Esophagus muscularis mucosa (tissue), 4 donors: Measurements from ENCODE around the gene NRN1. TPM values are rescaled to one million over a fixed set of nuclear protein-coding genes. Genes with fewer than 3 reads are reported as not detected.

Experiments
- DNase-seq: peaks from one replicate; pipeline ENCODE4 v3.0.0-alpha.2; 2017; ENCODE audit errors: extremely low spot score
- H3K27ac ChIP-seq, 4 donors: fragments of 200-600 bp; sonication (generic); replicated peaks in 1 of 4; 1 replicate in 3 of 4; 2 replicates in 1 of 4; pipeline ENCODE4 v1.5.1; 2016 to 2019; ENCODE audit warnings: mild to moderate bottlenecking in 1 of 4
- H3K27me3 ChIP-seq, 4 donors: fragments of 200-600 bp; sonication (generic); one replicate each; pipeline versions ENCODE4 v1.5.1 to v1.6.0; 2016 to 2019
- H3K36me3 ChIP-seq, 4 donors: fragments of 200-600 bp; sonication (generic); one replicate each; pipeline ENCODE4 v1.5.1; 2016 to 2019
- H3K4me1 ChIP-seq, 4 donors: fragments of 200-600 bp; sonication (generic); one replicate each; pipeline ENCODE4 v1.5.1; 2016 to 2019
- H3K4me3 ChIP-seq, 4 donors: fragments of 200-600 bp; sonication (generic); 1 replicate in 2 of 4; 2 replicates in 2 of 4; pipeline ENCODE4 v1.5.1; 2016 to 2019; ENCODE audit warnings: mild to moderate bottlenecking in 4 of 4, moderate library complexity in 1 of 4
- H3K9me3 ChIP-seq, 4 donors: fragments of 200-600 bp; sonication (generic); 1 replicate in 3 of 4; 2 replicates in 1 of 4; pipeline ENCODE4 v1.5.1; 2016 to 2019
- EP300 ChIP-seq: sonication (generic); formaldehyde crosslinking; IDR thresholded peaks from one replicate; pipeline ENCODE4 v1.6.1; 2017; ENCODE audit warnings: antibody characterized with exemption
- POLR2A ChIP-seq: fragments of 450-650 bp; IDR thresholded peaks from one replicate; pipeline ENCODE4 v1.6.1; 2017; ENCODE audit warnings: antibody characterized with exemption, moderate library complexity, mild to moderate bottlenecking, low read depth
- POLR2AphosphoS5 ChIP-seq, 2 donors: sonication (generic); formaldehyde crosslinking; IDR thresholded peaks; one replicate each; pipeline ENCODE4 v1.6.1; 2017; ENCODE audit warnings: antibody characterized with exemption in 2 of 2
- WGBS: methylation state at CpG from one replicate; pipeline ENCODE4 v1.1.5; 2018; 5-methylcytosine and 5-hydroxymethylcytosine counted together
- intact Hi-C: fragments of 100-400 bp; cut with DNase I; formaldehyde crosslinking; loops from one replicate; pipeline ENCODE4 v1.15.1; 2023
- total RNA-seq, 4 donors: library from RNA; depleted of rRNA; stranded (reverse); fragments of >200 nt; gene quantifications; one replicate each; pipeline versions ENCODE4 v1.1.0 to v1.2.1, GENCODE V29; 2016
- TF ChIP-seq, protein P1 (sequence below), 3 experiments: fragments of 200-600 bp in 2 of 3; fragments of 450-650 bp in 1 of 3; sonication (generic) in 2 of 3; IDR thresholded peaks; one replicate each; pipeline ENCODE4 v1.5.1; 2017 to 2019; ENCODE audit warnings: antibody characterized with exemption in 3 of 3, mild to moderate bottlenecking in 2 of 3, moderate library complexity in 1 of 3

Gene NRN1
- total RNA-seq, 4 donors from 2014 or later, result 12.9 to 24.2 (median 19.7) TPM

- intact Hi-C loops, result no loop called here
- H3K4me3 ChIP-seq, result peak overlapping the region; percentile 43 to 58 (median 49)
- H3K36me3 ChIP-seq, result no peaks in the 10 kb centered on the region
- peak in 1 of 2 donors; percentile 68 for TF ChIP-seq POLR2AphosphoS5 (IDR thresholded peaks at IDR 0.05)
- TF ChIP-seq POLR2A, result no peak
- no peak for TF ChIP-seq EP300
- TF ChIP-seq, protein P1, sequence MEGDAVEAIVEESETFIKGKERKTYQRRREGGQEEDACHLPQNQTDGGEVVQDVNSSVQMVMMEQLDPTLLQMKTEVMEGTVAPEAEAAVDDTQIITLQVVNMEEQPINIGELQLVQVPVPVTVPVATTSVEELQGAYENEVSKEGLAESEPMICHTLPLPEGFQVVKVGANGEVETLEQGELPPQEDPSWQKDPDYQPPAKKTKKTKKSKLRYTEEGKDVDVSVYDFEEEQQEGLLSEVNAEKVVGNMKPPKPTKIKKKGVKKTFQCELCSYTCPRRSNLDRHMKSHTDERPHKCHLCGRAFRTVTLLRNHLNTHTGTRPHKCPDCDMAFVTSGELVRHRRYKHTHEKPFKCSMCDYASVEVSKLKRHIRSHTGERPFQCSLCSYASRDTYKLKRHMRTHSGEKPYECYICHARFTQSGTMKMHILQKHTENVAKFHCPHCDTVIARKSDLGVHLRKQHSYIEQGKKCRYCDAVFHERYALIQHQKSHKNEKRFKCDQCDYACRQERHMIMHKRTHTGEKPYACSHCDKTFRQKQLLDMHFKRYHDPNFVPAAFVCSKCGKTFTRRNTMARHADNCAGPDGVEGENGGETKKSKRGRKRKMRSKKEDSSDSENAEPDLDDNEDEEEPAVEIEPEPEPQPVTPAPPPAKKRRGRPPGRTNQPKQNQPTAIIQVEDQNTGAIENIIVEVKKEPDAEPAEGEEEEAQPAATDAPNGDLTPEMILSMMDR (IDR thresholded peaks at IDR 0.05), result no peak
- peaks cover 31 to 45% (median 34%) of the 10 kb centered on the region in 4 donors for H3K4me1 ChIP-seq
- peak overlapping the region; percentile 47 to 82 (median 70) for H3K27ac ChIP-seq
- DNase-seq, result no peak
- no peaks in the 10 kb centered on the region for H3K9me3 ChIP-seq
- peaks cover 18 to 89% (median 60%) of the 10 kb centered on the region in 4 donors for H3K27me3 ChIP-seq
- WGBS, result 2% methylated on average over 17 of the region's 62 CpGs
These were observed 2.1 kb upstream of the NRN1 start for GRCh38 chr6:6008648-6009421.

GRCh38 chr6:6008089-6008647, 1.4 kb upstream of the NRN1 start:
- H3K9me3 ChIP-seq, result no peaks in the 10 kb centered on the region
- peak overlapping the region; percentile 43 to 58 (median 49) for H3K4me3 ChIP-seq
- peaks cover 20 to 89% (median 67%) of the 10 kb centered on the region in 4 donors for H3K27me3 ChIP-seq
- no peaks in the 10 kb centered on the region for H3K36me3 ChIP-seq
- DNase-seq, result no peak
- TF ChIP-seq POLR2AphosphoS5 (IDR thresholded peaks at IDR 0.05) (no peak), POLR2A (no peak), EP300 (no peak)
- TF ChIP-seq, protein P1 (IDR thresholded peaks at IDR 0.05), result no peak
- intact Hi-C loops, result no loop called here
- H3K27ac ChIP-seq, result peak overlapping the region; percentile 50 to 82 (median 70)
- H3K4me1 ChIP-seq, result peaks cover 38 to 52% (median 41%) of the 10 kb centered on the region in 4 donors
- WGBS, result 4% methylated on average over 15 of the region's 18 CpGs

- peak overlapping the region; percentile 50 to 82 (median 70) for H3K27ac ChIP-seq
- peaks cover 25 to 91% (median 73%) of the 10 kb centered on the region in 4 donors for H3K27me3 ChIP-seq
- WGBS, result 4% methylated on average over 18 of the region's 57 CpGs
- H3K9me3 ChIP-seq, result no peaks in the 10 kb centered on the region
- DNase-seq, result no peak
- peak overlapping the region; percentile 43 to 58 (median 49) for H3K4me3 ChIP-seq
- TF ChIP-seq EP300, result no peak
- TF ChIP-seq, protein P1 (IDR thresholded peaks at IDR 0.05), result no peak
- TF ChIP-seq POLR2A, result no peak
- TF ChIP-seq POLR2AphosphoS5 (IDR thresholded peaks at IDR 0.05), result no peak
- H3K36me3 ChIP-seq, result no peaks in the 10 kb centered on the region
- intact Hi-C loops, result no loop called here
- peaks cover 44 to 58% (median 47%) of the 10 kb centered on the region in 4 donors for H3K4me1 ChIP-seq
These were observed 802 bp upstream of the NRN1 start for GRCh38 chr6:6007366-6008088.

GRCh38 chr6:6006006-6006427, 708 bp downstream of the NRN1 start:
- no peak for DNase-seq
- peaks cover 25 to 100% (median 83%) of the 10 kb centered on the region in 4 donors for H3K27me3 ChIP-seq
- peak overlapping the region; percentile 50 to 82 (median 70) for H3K27ac ChIP-seq
- H3K4me3 ChIP-seq, result peak overlapping the region; percentile 43 to 58 (median 49)
- WGBS, result 10% methylated on average over 10 of the region's 10 CpGs
- H3K36me3 ChIP-seq, result no peaks in the 10 kb centered on the region
- H3K4me1 ChIP-seq, result peaks cover 51 to 66% (median 55%) of the 10 kb centered on the region in 4 donors
- no peaks in the 10 kb centered on the region for H3K9me3 ChIP-seq
- TF ChIP-seq EP300 (no peak), POLR2A (no peak), POLR2AphosphoS5 (IDR thresholded peaks at IDR 0.05) (no peak)
- TF ChIP-seq, protein P1 (IDR thresholded peaks at IDR 0.05), result no peak
- intact Hi-C loops, result no loop called here
